ENCODE measurements around the gene TEX48.

TEX48 gene

GRCh38 chr9:114621561-114621960 lies 60.4 kb downstream of the TEX48 start:
- DNase-seq (ENCODE audit: low spot score): no peak

GRCh38 chr9:114619191-114619761 lies 62.7 kb downstream of the TEX48 start:
- DNase-seq (ENCODE audit: low spot score): peak; percentile 26

- DNase-seq (ENCODE audit: low spot score): peak; percentile 66
These were observed 65.1 kb downstream of the TEX48 start for GRCh38 chr9:114616684-114617520.

Measured in pons (tissue), 1 donor.